ENCODE data around the gene CAMKMT.

The CAMKMT gene

GRCh38 chr2:44682459-44682858 is 320.7 kb downstream of the CAMKMT start:
- TF ChIP-seq TAF1 (IDR thresholded peaks at IDR 0.05; ENCODE audit: low read depth) (no peak), RAD21 (IDR thresholded peaks at IDR 0.05; ENCODE audit: low read depth) (no peak), ZBTB7A (IDR thresholded peaks at IDR 0.05; ENCODE audit: low read depth) (no peak), FOXM1 (IDR thresholded peaks at IDR 0.05; ENCODE audit: borderline replicate concordance, low read depth) (no peak), YY1 (IDR thresholded peaks at IDR 0.05; ENCODE audit: low read depth) (no peak), TCF12 (IDR thresholded peaks at IDR 0.05; ENCODE audit: low read depth) (no peak)

DNA sequence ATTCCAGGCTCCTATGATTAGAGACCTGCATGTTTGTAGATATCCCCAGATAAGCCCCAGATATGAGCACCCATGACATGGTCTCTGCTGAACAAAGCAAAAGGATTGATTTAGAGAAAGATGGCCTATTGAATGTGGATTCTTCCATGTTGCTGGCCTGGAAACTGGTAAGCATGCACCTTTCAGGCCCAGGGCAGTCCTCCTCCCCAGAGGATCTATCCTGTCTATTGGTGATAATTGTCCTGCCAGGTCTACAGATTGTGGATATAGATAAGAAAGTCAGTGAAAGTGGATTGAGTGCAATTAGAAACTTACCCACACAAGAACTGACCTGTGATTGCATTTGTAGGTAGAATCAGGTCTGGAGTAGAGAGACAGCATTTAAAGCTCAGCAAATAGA is 322.8 kb downstream of the CAMKMT start:
- TF ChIP-seq, protein P1, sequence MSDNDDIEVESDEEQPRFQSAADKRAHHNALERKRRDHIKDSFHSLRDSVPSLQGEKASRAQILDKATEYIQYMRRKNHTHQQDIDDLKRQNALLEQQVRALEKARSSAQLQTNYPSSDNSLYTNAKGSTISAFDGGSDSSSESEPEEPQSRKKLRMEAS (IDR thresholded peaks at IDR 0.05), result no peak
- no peak for TF ChIP-seq EGR1 (IDR thresholded peaks at IDR 0.05)
- no peak for TF ChIP-seq ZBTB7A (IDR thresholded peaks at IDR 0.05; ENCODE audit: low read depth)
- TF ChIP-seq NFIC (IDR thresholded peaks at IDR 0.05), result no peak
- TF ChIP-seq TCF12 (IDR thresholded peaks at IDR 0.05; ENCODE audit: low read depth), result no peak
- TF ChIP-seq CEBPB (IDR thresholded peaks at IDR 0.05), result no peak
- TF ChIP-seq EP300 (IDR thresholded peaks at IDR 0.05; ENCODE audit: borderline replicate concordance), result no peak
- TF ChIP-seq CREB1 (IDR thresholded peaks at IDR 0.05; ENCODE audit: low read depth), result no peak
- TF ChIP-seq, protein P2, sequence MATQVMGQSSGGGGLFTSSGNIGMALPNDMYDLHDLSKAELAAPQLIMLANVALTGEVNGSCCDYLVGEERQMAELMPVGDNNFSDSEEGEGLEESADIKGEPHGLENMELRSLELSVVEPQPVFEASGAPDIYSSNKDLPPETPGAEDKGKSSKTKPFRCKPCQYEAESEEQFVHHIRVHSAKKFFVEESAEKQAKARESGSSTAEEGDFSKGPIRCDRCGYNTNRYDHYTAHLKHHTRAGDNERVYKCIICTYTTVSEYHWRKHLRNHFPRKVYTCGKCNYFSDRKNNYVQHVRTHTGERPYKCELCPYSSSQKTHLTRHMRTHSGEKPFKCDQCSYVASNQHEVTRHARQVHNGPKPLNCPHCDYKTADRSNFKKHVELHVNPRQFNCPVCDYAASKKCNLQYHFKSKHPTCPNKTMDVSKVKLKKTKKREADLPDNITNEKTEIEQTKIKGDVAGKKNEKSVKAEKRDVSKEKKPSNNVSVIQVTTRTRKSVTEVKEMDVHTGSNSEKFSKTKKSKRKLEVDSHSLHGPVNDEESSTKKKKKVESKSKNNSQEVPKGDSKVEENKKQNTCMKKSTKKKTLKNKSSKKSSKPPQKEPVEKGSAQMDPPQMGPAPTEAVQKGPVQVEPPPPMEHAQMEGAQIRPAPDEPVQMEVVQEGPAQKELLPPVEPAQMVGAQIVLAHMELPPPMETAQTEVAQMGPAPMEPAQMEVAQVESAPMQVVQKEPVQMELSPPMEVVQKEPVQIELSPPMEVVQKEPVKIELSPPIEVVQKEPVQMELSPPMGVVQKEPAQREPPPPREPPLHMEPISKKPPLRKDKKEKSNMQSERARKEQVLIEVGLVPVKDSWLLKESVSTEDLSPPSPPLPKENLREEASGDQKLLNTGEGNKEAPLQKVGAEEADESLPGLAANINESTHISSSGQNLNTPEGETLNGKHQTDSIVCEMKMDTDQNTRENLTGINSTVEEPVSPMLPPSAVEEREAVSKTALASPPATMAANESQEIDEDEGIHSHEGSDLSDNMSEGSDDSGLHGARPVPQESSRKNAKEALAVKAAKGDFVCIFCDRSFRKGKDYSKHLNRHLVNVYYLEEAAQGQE (IDR thresholded peaks at IDR 0.05; ENCODE audit: low read depth), result no peak
- no peak for TF ChIP-seq RAD21 (IDR thresholded peaks at IDR 0.05; ENCODE audit: low read depth)
- TF ChIP-seq, protein P3, sequence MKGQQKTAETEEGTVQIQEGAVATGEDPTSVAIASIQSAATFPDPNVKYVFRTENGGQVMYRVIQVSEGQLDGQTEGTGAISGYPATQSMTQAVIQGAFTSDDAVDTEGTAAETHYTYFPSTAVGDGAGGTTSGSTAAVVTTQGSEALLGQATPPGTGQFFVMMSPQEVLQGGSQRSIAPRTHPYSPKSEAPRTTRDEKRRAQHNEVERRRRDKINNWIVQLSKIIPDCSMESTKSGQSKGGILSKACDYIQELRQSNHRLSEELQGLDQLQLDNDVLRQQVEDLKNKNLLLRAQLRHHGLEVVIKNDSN (IDR thresholded peaks at IDR 0.05), result no peak
- no peak for TF ChIP-seq YY1 (IDR thresholded peaks at IDR 0.05; ENCODE audit: low read depth)
- no peak for TF ChIP-seq TEAD4 (IDR thresholded peaks at IDR 0.05)
- no peak for TF ChIP-seq FOXM1 (IDR thresholded peaks at IDR 0.05; ENCODE audit: borderline replicate concordance, low read depth)
- TF ChIP-seq TAF1 (IDR thresholded peaks at IDR 0.05; ENCODE audit: low read depth), result no peak

DNA sequence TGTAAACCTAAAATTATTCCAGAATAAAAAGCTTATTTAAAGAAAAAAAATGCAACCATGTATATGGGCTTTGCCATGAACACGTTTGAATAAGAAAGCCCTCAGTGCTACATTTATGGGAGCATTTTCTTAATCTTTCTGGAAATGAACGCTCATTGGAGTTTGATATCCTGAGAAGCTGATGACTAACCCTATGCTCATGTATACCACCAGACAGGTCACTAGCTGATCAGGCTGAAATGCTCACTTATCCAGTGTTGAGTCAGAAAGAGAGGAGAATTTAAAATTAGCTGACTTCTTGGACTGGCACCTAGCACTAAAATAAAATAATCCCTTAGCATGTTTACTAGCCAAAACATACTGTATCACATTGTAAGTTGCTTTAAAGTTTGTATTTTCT is 324.8 kb downstream of the CAMKMT start:
- TF ChIP-seq EP300 (IDR thresholded peaks at IDR 0.05; ENCODE audit: borderline replicate concordance), result no peak
- no peak for TF ChIP-seq YY1 (IDR thresholded peaks at IDR 0.05; ENCODE audit: low read depth)
- TF ChIP-seq, protein P2 (IDR thresholded peaks at IDR 0.05; ENCODE audit: low read depth), result no peak
- TF ChIP-seq TEAD4 (IDR thresholded peaks at IDR 0.05), result no peak
- no peak for TF ChIP-seq CREB1 (IDR thresholded peaks at IDR 0.05; ENCODE audit: low read depth)
- TF ChIP-seq EGR1 (IDR thresholded peaks at IDR 0.05), result no peak
- TF ChIP-seq TCF12 (IDR thresholded peaks at IDR 0.05; ENCODE audit: low read depth), result no peak
- no peak for TF ChIP-seq ZBTB7A (IDR thresholded peaks at IDR 0.05; ENCODE audit: low read depth)
- no peak for TF ChIP-seq RAD21 (IDR thresholded peaks at IDR 0.05; ENCODE audit: low read depth)

- TF ChIP-seq TEAD4 (IDR thresholded peaks at IDR 0.05), result no peak
- TF ChIP-seq, protein P2 (IDR thresholded peaks at IDR 0.05; ENCODE audit: low read depth), result no peak
- TF ChIP-seq TCF12 (IDR thresholded peaks at IDR 0.05; ENCODE audit: low read depth), result no peak
- no peak for TF ChIP-seq CREB1 (IDR thresholded peaks at IDR 0.05; ENCODE audit: low read depth)
- TF ChIP-seq TAF1 (IDR thresholded peaks at IDR 0.05; ENCODE audit: low read depth), result no peak
- TF ChIP-seq EGR1 (IDR thresholded peaks at IDR 0.05), result no peak
- TF ChIP-seq FOXM1 (IDR thresholded peaks at IDR 0.05; ENCODE audit: borderline replicate concordance, low read depth), result no peak
- TF ChIP-seq NFIC (IDR thresholded peaks at IDR 0.05), result no peak
- TF ChIP-seq, protein P3 (IDR thresholded peaks at IDR 0.05), result no peak
- TF ChIP-seq YY1 (IDR thresholded peaks at IDR 0.05; ENCODE audit: low read depth), result no peak
- TF ChIP-seq, protein P1 (IDR thresholded peaks at IDR 0.05), result no peak
- TF ChIP-seq ZBTB7A (IDR thresholded peaks at IDR 0.05; ENCODE audit: low read depth), result no peak
- TF ChIP-seq EP300 (IDR thresholded peaks at IDR 0.05; ENCODE audit: borderline replicate concordance), result no peak
- TF ChIP-seq CEBPB (IDR thresholded peaks at IDR 0.05), result no peak
Measured at GRCh38 chr2:44687686-44688455, 326.1 kb downstream of the CAMKMT start.
